Suprapubic skin (tissue), 4 donors: ENCODE data around the gene ZNF888.

Source experiments
- EP300 ChIP-seq: sonication (generic); formaldehyde crosslinking; IDR thresholded peaks from one replicate; pipeline ENCODE4 v1.6.1; 2017; ENCODE audit warnings: antibody characterized with exemption
- POLR2A ChIP-seq, 2 donors: fragments of 450-650 bp; IDR thresholded peaks; one replicate each; pipeline ENCODE4 v1.6.1; 2017; ENCODE audit warnings: antibody characterized with exemption in 2 of 2, mild to moderate bottlenecking in 2 of 2, moderate library complexity in 2 of 2
- POLR2AphosphoS5 ChIP-seq, 3 donors: sonication (generic); formaldehyde crosslinking; IDR thresholded peaks; one replicate each; pipeline ENCODE4 v1.6.1; 2017; ENCODE audit warnings: antibody characterized with exemption in 3 of 3
- TF ChIP-seq, protein P1 (sequence below), 2 donors: fragments of 200-600 bp in 1 of 2; fragments of 450-650 bp in 1 of 2; sonication (generic) in 1 of 2; IDR thresholded peaks; one replicate each; pipeline ENCODE4 v1.5.1; 2016 to 2019; ENCODE audit warnings: antibody characterized with exemption in 2 of 2, mild to moderate bottlenecking in 1 of 2, moderate library complexity in 1 of 2

DNA sequence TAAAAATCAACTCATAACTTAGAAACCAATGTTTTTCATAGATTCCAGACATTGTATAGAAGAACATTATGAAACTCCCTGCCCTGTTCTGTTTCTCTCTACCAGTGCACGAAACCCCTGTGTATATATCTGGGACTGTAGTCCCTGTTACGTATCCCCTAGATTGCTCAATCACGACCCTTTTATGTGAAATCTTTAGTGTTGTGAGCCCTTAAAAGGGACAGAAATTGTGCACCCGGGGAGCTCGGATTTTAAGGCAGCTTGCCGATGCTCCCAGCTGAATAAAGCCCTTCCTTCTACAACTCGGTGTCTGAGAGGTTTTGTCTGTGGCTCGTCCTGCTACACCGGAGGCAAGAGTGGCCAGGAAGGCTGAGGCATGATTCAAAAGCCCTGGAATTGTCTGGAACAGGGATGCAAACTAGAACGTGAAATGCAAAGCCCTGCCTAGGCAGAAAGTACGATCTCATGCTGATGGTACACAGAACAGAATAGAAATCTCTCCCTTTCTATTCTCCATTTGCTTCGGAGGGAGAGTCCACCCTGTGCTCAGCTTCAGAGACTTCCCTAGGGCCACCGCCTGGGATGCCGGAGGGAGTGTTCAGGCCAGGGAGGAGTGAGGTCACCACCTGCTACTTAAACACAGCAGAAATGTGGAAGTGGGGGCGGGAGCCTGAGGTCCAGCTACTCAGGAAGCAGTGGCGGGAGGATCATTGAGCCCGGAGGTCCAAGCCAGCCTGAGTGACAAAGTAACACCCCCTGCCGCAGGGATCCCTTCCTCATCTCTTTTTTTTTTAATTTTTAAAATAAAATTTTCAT is 758 bp upstream of the ZNF888 start:
- TF ChIP-seq, protein P1, sequence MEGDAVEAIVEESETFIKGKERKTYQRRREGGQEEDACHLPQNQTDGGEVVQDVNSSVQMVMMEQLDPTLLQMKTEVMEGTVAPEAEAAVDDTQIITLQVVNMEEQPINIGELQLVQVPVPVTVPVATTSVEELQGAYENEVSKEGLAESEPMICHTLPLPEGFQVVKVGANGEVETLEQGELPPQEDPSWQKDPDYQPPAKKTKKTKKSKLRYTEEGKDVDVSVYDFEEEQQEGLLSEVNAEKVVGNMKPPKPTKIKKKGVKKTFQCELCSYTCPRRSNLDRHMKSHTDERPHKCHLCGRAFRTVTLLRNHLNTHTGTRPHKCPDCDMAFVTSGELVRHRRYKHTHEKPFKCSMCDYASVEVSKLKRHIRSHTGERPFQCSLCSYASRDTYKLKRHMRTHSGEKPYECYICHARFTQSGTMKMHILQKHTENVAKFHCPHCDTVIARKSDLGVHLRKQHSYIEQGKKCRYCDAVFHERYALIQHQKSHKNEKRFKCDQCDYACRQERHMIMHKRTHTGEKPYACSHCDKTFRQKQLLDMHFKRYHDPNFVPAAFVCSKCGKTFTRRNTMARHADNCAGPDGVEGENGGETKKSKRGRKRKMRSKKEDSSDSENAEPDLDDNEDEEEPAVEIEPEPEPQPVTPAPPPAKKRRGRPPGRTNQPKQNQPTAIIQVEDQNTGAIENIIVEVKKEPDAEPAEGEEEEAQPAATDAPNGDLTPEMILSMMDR (IDR thresholded peaks at IDR 0.05), result no peak
- TF ChIP-seq POLR2A (IDR thresholded peaks at IDR 0.05) (no peak), POLR2AphosphoS5 (IDR thresholded peaks at IDR 0.05) (no peak), EP300 (no peak)
